ENCODE measurements around the gene AUTS2.

GRCh38 chr7:70773406-70773805 lies 1175.1 kb downstream of the AUTS2 start:
- no peak for TF ChIP-seq POLR2AphosphoS5 (IDR thresholded peaks at IDR 0.05; ENCODE audit: low read depth, low read length)
- no peak for TF ChIP-seq CTCF (IDR thresholded peaks at IDR 0.05)
- TF ChIP-seq REST (IDR thresholded peaks at IDR 0.05; ENCODE audit: insufficient read depth in 1 of 2, low read depth in 2 of 2, low read length in 1 of 2) = no peak
- no peak for TF ChIP-seq TCF7L2 (IDR thresholded peaks at IDR 0.05; ENCODE audit: low read depth, low read length)
- TF ChIP-seq SIN3A (IDR thresholded peaks at IDR 0.05; ENCODE audit: borderline replicate concordance, insufficient read depth, low read depth, low read length) = no peak

Data from Panc1 (cell line).